ENCODE data around the gene NDUFB10.

- no peak for TF ChIP-seq POLR2A (IDR thresholded peaks at IDR 0.05; ENCODE audit: low read depth, low read length)
- no peak for TF ChIP-seq POLR2AphosphoS5 (IDR thresholded peaks at IDR 0.05; ENCODE audit: low read depth, low read length)
- TF ChIP-seq TAF1 (IDR thresholded peaks at IDR 0.05; ENCODE audit: borderline replicate concordance, low read depth, low read length), result no peak
Observed at GRCh38 chr16:1985466-1986150, 26.3 kb downstream of the NDUFB10 start.
